ENCODE results near the gene MEF2C. TPM values are rescaled to one million over a fixed set of nuclear protein-coding genes. Genes with fewer than 3 reads are reported as not detected.

Gene MEF2C
- total RNA-seq, 1 donor from 2014 or later, result 29.6 TPM

- no peaks in the 10 kb centered on the region for H3K9me3 Mint-ChIP-seq (ENCODE audit: low read depth)
- no peak overlapping the region for H3K27ac Mint-ChIP-seq (ENCODE audit: unreplicated experiment)
- H3K36me3 Mint-ChIP-seq (ENCODE audit: low read depth), result peaks cover 3% of the 10 kb centered on the region
- H3K4me3 Mint-ChIP-seq (ENCODE audit: unreplicated experiment), result peak overlapping the region; percentile 64
- no peak for TF ChIP-seq CTCF (IDR thresholded peaks at IDR 0.05)
- no peak for DNase-seq (ENCODE audit: low spot score)
- peaks cover 25% of the 10 kb centered on the region for H3K4me1 Mint-ChIP-seq (ENCODE audit: low read depth)
- H3K27me3 Mint-ChIP-seq (ENCODE audit: low read depth), result peaks cover 81% of the 10 kb centered on the region
Measured at GRCh38 chr5:88675708-88676636, 207.0 kb downstream of the MEF2C start.

- no peak for TF ChIP-seq CTCF (IDR thresholded peaks at IDR 0.05)
- Mint-ChIP-seq H3K9me3 (ENCODE audit: low read depth) (no peaks in the 10 kb centered on the region), H3K4me3 (ENCODE audit: unreplicated experiment) (peak overlapping the region; percentile 64), H3K4me1 (ENCODE audit: low read depth) (peaks cover 22% of the 10 kb centered on the region), H3K27me3 (ENCODE audit: low read depth) (peaks cover 79% of the 10 kb centered on the region), H3K36me3 (ENCODE audit: low read depth) (peaks cover 3% of the 10 kb centered on the region), H3K27ac (ENCODE audit: unreplicated experiment) (peak overlapping the region; percentile 41)
- no peak for DNase-seq (ENCODE audit: low spot score)
Measured at GRCh38 chr5:88675168-88675707, 207.7 kb downstream of the MEF2C start.

- Mint-ChIP-seq H3K27ac (ENCODE audit: unreplicated experiment) (no peak overlapping the region), H3K4me1 (ENCODE audit: low read depth) (peaks cover 22% of the 10 kb centered on the region), H3K4me3 (ENCODE audit: unreplicated experiment) (peak overlapping the region; percentile 64), H3K36me3 (ENCODE audit: low read depth) (peaks cover 3% of the 10 kb centered on the region), H3K27me3 (ENCODE audit: low read depth) (peaks cover 81% of the 10 kb centered on the region), H3K9me3 (ENCODE audit: low read depth) (no peaks in the 10 kb centered on the region)
- TF ChIP-seq CTCF (IDR thresholded peaks at IDR 0.05), result no peak
- DNase-seq (ENCODE audit: low spot score), result no peak
Measured at GRCh38 chr5:88674356-88675167, 208.4 kb downstream of the MEF2C start.

- TF ChIP-seq CTCF (IDR thresholded peaks at IDR 0.05), result no peak
- peaks cover 3% of the 10 kb centered on the region for H3K36me3 Mint-ChIP-seq (ENCODE audit: low read depth)
- DNase-seq (ENCODE audit: low spot score), result no peak
- H3K4me1 Mint-ChIP-seq (ENCODE audit: low read depth), result peaks cover 22% of the 10 kb centered on the region
- H3K27me3 Mint-ChIP-seq (ENCODE audit: low read depth), result peaks cover 79% of the 10 kb centered on the region
- H3K27ac Mint-ChIP-seq (ENCODE audit: unreplicated experiment), result peak overlapping the region; percentile 45
- no peaks in the 10 kb centered on the region for H3K9me3 Mint-ChIP-seq (ENCODE audit: low read depth)
- peak overlapping the region; percentile 54 for H3K4me3 Mint-ChIP-seq (ENCODE audit: unreplicated experiment)
Measured at GRCh38 chr5:88673253-88674105, 209.5 kb downstream of the MEF2C start.

Data from chondrocyte (in vitro differentiated cells).